MCF 10A (cell line): Measurements from ENCODE around the gene SLC16A9. TPM values are rescaled to one million over a fixed set of nuclear protein-coding genes. Genes with fewer than 3 reads are reported as not detected.
A peak's percentile ranks its signal among the peaks of the same experiment; 100 is the strongest.

Source experiments
- BruUV-seq: library from RNA; stranded (reverse); fragments of 400-500 nt; replicated peaks from 2 replicates; lab custom pipeline; 2021; lab: Mats Ljungman, UMichigan
- CTCF ChIA-PET: fragments of 300-600 bp; sonication (Branson Sonifier 250); formaldehyde crosslinking; extraction: SDS; loops from one replicate; lab custom pipeline; 2021; ENCODE audit warnings: antibody characterized with exemption, inconsistent platforms; lab: Yijun Ruan, JAX
- POLR2A ChIA-PET: fragments of 300-600, 350-650 bp; sonication (Branson Sonifier 250); formaldehyde crosslinking; extraction: SDS; loops from one replicate; lab custom pipeline; 2020; ENCODE audit warnings: antibody characterized with exemption, inconsistent platforms; lab: Yijun Ruan, JAX
- DNase-seq: peaks from one replicate; pipeline ENCODE4 v3.0.0-alpha.2; 2018; ENCODE audit not compliant: unreplicated experiment
- H3K27ac Mint-ChIP-seq: one replicate; pipeline ENCODE4 v1.8.0; 2022; ENCODE audit warnings: mild to moderate bottlenecking, low read depth, mixed read lengths; ENCODE audit not compliant: unreplicated experiment
- H3K27me3 Mint-ChIP-seq: one replicate; pipeline ENCODE4 v1.8.0; 2022; ENCODE audit warnings: mixed read lengths; ENCODE audit not compliant: insufficient read depth, unreplicated experiment
- H3K36me3 Mint-ChIP-seq: one replicate; pipeline ENCODE4 v1.8.0; 2022; ENCODE audit warnings: mild to moderate bottlenecking, moderate library complexity, mixed read lengths; ENCODE audit not compliant: insufficient read depth, unreplicated experiment
- H3K4me1 Mint-ChIP-seq: one replicate; pipeline ENCODE4 v1.8.0; 2022; ENCODE audit warnings: mixed read lengths; ENCODE audit not compliant: insufficient read depth, unreplicated experiment
- H3K4me3 Mint-ChIP-seq: one replicate; pipeline ENCODE4 v1.8.0; 2022; ENCODE audit warnings: mild to moderate bottlenecking, moderate library complexity, mixed read lengths; ENCODE audit not compliant: unreplicated experiment
- H3K9me3 Mint-ChIP-seq: one replicate; pipeline ENCODE4 v1.8.0; 2022; ENCODE audit warnings: mixed read lengths; ENCODE audit not compliant: unreplicated experiment
- CTCF ChIP-seq: fragments of 200-600 bp; IDR thresholded peaks from one replicate; pipeline ENCODE4 v1.8.0; 2022; ENCODE audit warnings: antibody characterized with exemption, mild to moderate bottlenecking; ENCODE audit not compliant: unreplicated experiment
- intact Hi-C: fragments of 100-400 bp; cut with micrococcal nuclease; formaldehyde crosslinking; loops from 2 replicates; pipeline ENCODE4 v1.14.1; 2022
- total RNA-seq: library from RNA; stranded (reverse); gene quantifications from 2 replicates; pipeline ENCODE4 v1.2.3, GENCODE V29; 2022

The SLC16A9 gene
- total RNA-seq, 1 experiment from 2014 or later = 0.84 TPM

GRCh38 chr10:59606551-59606961, 103.1 kb downstream of the SLC16A9 start:
- intact Hi-C loops = no loop called here
- peaks cover 10% of the 10 kb centered on the region for H3K4me1 Mint-ChIP-seq
- no peaks in the 10 kb centered on the region for H3K9me3 Mint-ChIP-seq
- BruUV-seq = no TSS peak
- DNase-seq = peak; percentile 79
- no peaks in the 10 kb centered on the region for H3K27me3 Mint-ChIP-seq
- H3K27ac Mint-ChIP-seq = no peak overlapping the region
- POLR2A ChIA-PET = interaction anchor here (0.5 to 0.6 kb wide), 2 partner anchors 103 to 383 kb away, joined by 3 to 4 read pairs; no protein-coding TSS in a partner anchor
- no peak for TF ChIP-seq CTCF
- no peaks in the 10 kb centered on the region for H3K36me3 Mint-ChIP-seq
- CTCF ChIA-PET = interaction anchor here (1.4 to 2.3 kb wide), 3 partner anchors 11 to 18 kb away, joined by 4 to 14 read pairs (median 6); no protein-coding TSS in a partner anchor
- no peak overlapping the region for H3K4me3 Mint-ChIP-seq

GRCh38 chr10:59601985-59602384, 107.7 kb downstream of the SLC16A9 start:
- intact Hi-C loops = no loop called here
- Mint-ChIP-seq H3K27me3 (no peaks in the 10 kb centered on the region), H3K9me3 (no peaks in the 10 kb centered on the region), H3K4me3 (no peak overlapping the region), H3K27ac (no peak overlapping the region), H3K4me1 (peaks cover 10% of the 10 kb centered on the region), H3K36me3 (peaks cover 5% of the 10 kb centered on the region)
- ChIA-PET CTCF (no interaction called here), POLR2A (no interaction called here)
- TF ChIP-seq CTCF = no peak
- DNase-seq = no peak
- no TSS peak for BruUV-seq

Other genes starting within 250 kb of the SLC16A9 start
- gene MRLN, start 43.6 kb upstream of the SLC16A9 start, total RNA-seq = not detected in 2 replicates
- 56.6 and 66.4 TPM in 2 replicates for gene CCDC6, start 196.7 kb upstream of the SLC16A9 start, total RNA-seq